RWPE1 (cell line): ENCODE data around the gene NLGN1.

Experiments
- CTCF ChIA-PET: fragments of 350-600 bp; sonication (Branson Sonifier 250); formaldehyde crosslinking; extraction: SDS; loops from one replicate; lab custom pipeline; 2021; lab: Yijun Ruan, JAX
- POLR2A ChIA-PET: fragments of 400-600 bp; formaldehyde crosslinking; extraction: SDS; loops from one replicate; lab custom pipeline; 2020; ENCODE audit warnings: antibody characterized with exemption; ENCODE audit not compliant: low non-redundant PET; lab: Yijun Ruan, JAX
- DNase-seq: peaks from one replicate; pipeline ENCODE4 v3.0.0; 2012; ENCODE audit warnings: low spot score
- H3K27ac ChIP-seq: fragments of 450-650 bp; 2 replicates; pipeline ENCODE4 v1.5.1; 2017
- TF ChIP-seq, protein P1 (sequence below): fragments of 450-650 bp; conservative IDR thresholded peaks from 2 replicates; pipeline ENCODE4 v1.5.1; 2017; ENCODE audit warnings: low read depth, mild to moderate bottlenecking

The NLGN1 gene

DNA sequence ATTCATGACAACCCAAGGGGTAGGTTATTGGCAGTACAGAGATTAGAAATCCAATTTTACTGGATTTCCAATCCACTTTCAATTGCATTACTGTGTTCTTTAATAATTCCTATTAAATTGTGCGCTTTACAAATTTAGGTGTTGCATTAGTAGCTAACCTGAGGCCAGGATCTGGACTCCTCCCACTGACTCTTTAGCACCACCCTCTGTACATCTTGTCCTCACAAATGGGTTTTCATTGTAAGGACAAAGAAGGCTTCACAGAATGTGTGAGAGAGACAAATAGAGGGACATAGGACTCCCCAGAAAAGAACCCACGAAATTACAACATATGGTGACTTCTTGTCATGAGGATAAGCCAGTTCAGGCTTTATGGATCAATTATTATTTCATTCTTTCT lies 818.5 kb downstream of the NLGN1 start:
- H3K27ac ChIP-seq, result no peak overlapping the region
- TF ChIP-seq, protein P1, sequence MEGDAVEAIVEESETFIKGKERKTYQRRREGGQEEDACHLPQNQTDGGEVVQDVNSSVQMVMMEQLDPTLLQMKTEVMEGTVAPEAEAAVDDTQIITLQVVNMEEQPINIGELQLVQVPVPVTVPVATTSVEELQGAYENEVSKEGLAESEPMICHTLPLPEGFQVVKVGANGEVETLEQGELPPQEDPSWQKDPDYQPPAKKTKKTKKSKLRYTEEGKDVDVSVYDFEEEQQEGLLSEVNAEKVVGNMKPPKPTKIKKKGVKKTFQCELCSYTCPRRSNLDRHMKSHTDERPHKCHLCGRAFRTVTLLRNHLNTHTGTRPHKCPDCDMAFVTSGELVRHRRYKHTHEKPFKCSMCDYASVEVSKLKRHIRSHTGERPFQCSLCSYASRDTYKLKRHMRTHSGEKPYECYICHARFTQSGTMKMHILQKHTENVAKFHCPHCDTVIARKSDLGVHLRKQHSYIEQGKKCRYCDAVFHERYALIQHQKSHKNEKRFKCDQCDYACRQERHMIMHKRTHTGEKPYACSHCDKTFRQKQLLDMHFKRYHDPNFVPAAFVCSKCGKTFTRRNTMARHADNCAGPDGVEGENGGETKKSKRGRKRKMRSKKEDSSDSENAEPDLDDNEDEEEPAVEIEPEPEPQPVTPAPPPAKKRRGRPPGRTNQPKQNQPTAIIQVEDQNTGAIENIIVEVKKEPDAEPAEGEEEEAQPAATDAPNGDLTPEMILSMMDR, result no peak
- no peak for DNase-seq
- CTCF ChIA-PET, result no interaction called here
- POLR2A ChIA-PET, result no interaction called here

GRCh38 chr3:174216946-174217718 lies 819.6 kb downstream of the NLGN1 start:
- H3K27ac ChIP-seq, result no peak overlapping the region
- ChIA-PET CTCF (no interaction called here), POLR2A (interaction anchor here (0.6 kb wide), 1 partner anchor 1228 kb away, joined by 3 read pairs; no protein-coding TSS in a partner anchor)
- TF ChIP-seq, protein P1, result no peak
- DNase-seq, result no peak

- DNase-seq, result no peak
- CTCF ChIA-PET, result no interaction called here
- TF ChIP-seq, protein P1, result no peak
- no peak overlapping the region for H3K27ac ChIP-seq
- POLR2A ChIA-PET, result no interaction called here
These were observed 820.5 kb downstream of the NLGN1 start for GRCh38 chr3:174218016-174218415.

- no peak for DNase-seq
- no peak overlapping the region for H3K27ac ChIP-seq
- TF ChIP-seq, protein P1, result no peak
- CTCF ChIA-PET, result interaction anchor here (0.7 kb wide), 1 partner anchor 188 kb away, joined by 3 read pairs; no protein-coding TSS in a partner anchor
- POLR2A ChIA-PET, result no interaction called here
These were observed 822.2 kb downstream of the NLGN1 start for GRCh38 chr3:174219738-174220137.

- no peak overlapping the region for H3K27ac ChIP-seq
- TF ChIP-seq, protein P1, result no peak
- ChIA-PET CTCF (interaction anchor here (0.5 kb wide), 1 partner anchor 132 kb away, joined by 3 read pairs; no protein-coding TSS in a partner anchor), POLR2A (no interaction called here)
- DNase-seq, result no peak
These were observed 823.4 kb downstream of the NLGN1 start for GRCh38 chr3:174220775-174221554.

DNA sequence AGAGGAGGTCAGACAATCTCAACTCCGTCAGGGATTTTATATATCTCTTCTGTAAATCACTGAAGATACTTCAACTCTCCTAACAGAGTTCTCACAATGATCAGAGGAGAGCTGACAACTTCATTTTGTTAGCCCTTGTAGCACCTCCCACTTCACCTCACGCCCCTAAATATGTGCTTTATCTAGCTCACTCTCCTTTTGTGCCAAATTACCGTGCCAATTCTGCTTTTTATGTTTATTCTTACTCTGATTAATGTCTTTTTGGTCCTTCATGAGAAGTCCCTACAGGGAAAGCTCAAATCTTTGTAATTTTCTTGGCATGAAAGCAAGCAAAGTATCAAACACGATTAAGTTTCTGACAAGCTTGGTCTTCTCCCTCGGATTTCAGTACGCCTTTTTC lies 825.5 kb downstream of the NLGN1 start:
- CTCF ChIA-PET, result no interaction called here
- POLR2A ChIA-PET, result no interaction called here
- H3K27ac ChIP-seq, result no peak overlapping the region
- TF ChIP-seq, protein P1, result no peak
- DNase-seq, result no peak
